K562 (cell line): ENCODE measurements around the gene FOSL1. TPM values are rescaled to one million over a fixed set of nuclear protein-coding genes. Genes with fewer than 3 reads are reported as not detected.

Experiments used
- ARID3B ChIP-seq: fragments of 250-450 bp; sonication (Bioruptor Pico); IDR thresholded peaks from 2 replicates; pipeline ENCODE4 v1.4.0; 2020; ENCODE audit warnings: borderline replicate concordance
- CBFA2T2 ChIP-seq: fragments of 450-650 bp; conservative IDR thresholded peaks from 2 replicates; pipeline ENCODE4 v1.6.1; 2017; ENCODE audit warnings: mild to moderate bottlenecking
- DLX4 ChIP-seq: fragments of 250-450 bp; sonication (Bioruptor Pico); IDR thresholded peaks from 2 replicates; pipeline ENCODE4 v1.6.1; 2021; ENCODE audit warnings: mild to moderate bottlenecking
- HOMEZ ChIP-seq: fragments of 250-450 bp; sonication (Bioruptor Pico); IDR thresholded peaks from 2 replicates; pipeline ENCODE4 v1.4.0; 2020; ENCODE audit warnings: mild to moderate bottlenecking, moderate library complexity
- MBD1 ChIP-seq: fragments of 250-450 bp; sonication (Bioruptor Pico); IDR thresholded peaks from 2 replicates; pipeline ENCODE4 v1.8.0; 2022; ENCODE audit warnings: inconsistent platforms
- MIER1 ChIP-seq: fragments of 450-650 bp; IDR thresholded peaks from 2 replicates; pipeline ENCODE4 v1.6.1; 2016; ENCODE audit warnings: antibody characterized with exemption, mild to moderate bottlenecking, low read depth
- SMARCA5 ChIP-seq: fragments of 450-650 bp; IDR thresholded peaks from 2 replicates; pipeline ENCODE4 v1.6.1; 2016
- XRCC4 ChIP-seq: IDR thresholded peaks from one replicate; pipeline ENCODE4 v1.6.1; 2011; ENCODE audit not compliant: insufficient read depth, insufficient read length; ENCODE audit errors: extremely low read depth
- ZBTB11 ChIP-seq, 3 experiments: fragments of 200-800 bp in 1 of 3; fragments of 250-450 bp in 1 of 3; fragments of 450-650 bp in 1 of 3; sonication (Bioruptor Pico) in 1 of 3; sonication (Bioruptor generic) in 1 of 3; formaldehyde crosslinking in 1 of 3; IDR thresholded peaks; 2 replicates each; pipeline versions ENCODE4 v1.6.1 to v1.8.0; 2016 to 2022; ENCODE audit warnings: mild to moderate bottlenecking in 2 of 3, missing genetic modification characterization in 2 of 3, missing compliant biosample characterization in 1 of 3, moderate library complexity in 1 of 3
- ZBTB5 ChIP-seq: fragments of 450-650 bp; IDR thresholded peaks from 2 replicates; pipeline ENCODE4 v1.6.1; 2017; ENCODE audit warnings: antibody characterized with exemption
- ZBTB9 ChIP-seq: fragments of 450-650 bp; formaldehyde crosslinking; IDR thresholded peaks from 2 replicates; pipeline ENCODE4 v1.4.0; 2020; ENCODE audit warnings: mild to moderate bottlenecking, moderate library complexity
- ZNF24 ChIP-seq: fragments of 450-650 bp; IDR thresholded peaks from 2 replicates; pipeline ENCODE4 v1.6.1; 2016
- ZNF75A ChIP-seq: fragments of 450-650 bp; formaldehyde crosslinking; IDR thresholded peaks from 2 replicates; pipeline ENCODE4 v1.4.0; 2020; ENCODE audit warnings: mild to moderate bottlenecking
- polyA plus RNA-seq, 8 experiments: library from polyadenylated mRNA; depleted of rRNA in 4 of 8; stranded (reverse) in 5 of 8; unstranded in 3 of 8; fragments of >200 nt; fragmentation: Nextera tagmentation in 2 of 8; fragmentation: Illumina TruSeq in 1 of 8; extraction: Ambion mirVana in 2 of 8; extraction: Trizol in 1 of 8; gene quantifications; 2 replicates each; pipeline versions ENCODE4 v1.2.1 to v1.2.3, GENCODE V29; 2011 to 2014; ENCODE audit warnings: inconsistent platforms in 1 of 8, missing spikeins in 1 of 8
- total RNA-seq, 7 experiments: library from RNA; depleted of rRNA in 6 of 7; stranded (reverse); fragments of >200 nt in 6 of 7; fragmentation: Illumina TruSeq in 2 of 7; extraction: Trizol in 2 of 7; gene quantifications; 2 replicates each; pipeline versions ENCODE4 v1.2.1 to v1.2.3, GENCODE V29; 2011 to 2021; ENCODE audit warnings: low replicate concordance in 1 of 7

Gene FOSL1
- total and polyA plus RNA-seq, 9 of the 15 experiments (the other 6 are each of a cell fraction or from before 2014, with no cell fraction given): 3.5 to 39.6 (median 10.0) TPM

GRCh38 chr11:65890324-65891218 lies 9.6 kb downstream of the FOSL1 start, which contains the start of gene CCDC85B (continued):
- TF ChIP-seq ARID3B (CRISPR knock-in tag) (peak; percentile 94), HOMEZ (CRISPR knock-in tag) (peak; percentile 40; the same call in 1 of the 2 replicates), ZBTB11 (CRISPR knock-in tag; IDR thresholded peaks at IDR 0.05) (peak in 2 of 3 experiments; percentile 41 to 43; a peak in 1 of 6 replicates), ZNF75A (CRISPR knock-in tag) (0 out of 2 replicates have a peak, but pooled peaks have one; percentile 22), CBFA2T2 (no peak), MBD1 (CRISPR knock-in tag) (no peak), ZBTB5 (no peak), ZBTB9 (CRISPR knock-in tag) (peak; percentile 77; the same call in 1 of the 2 replicates), SMARCA5 (no peak), DLX4 (CRISPR knock-in tag) (no peak), XRCC4 (no peak), ZNF24 (no peak), MIER1 (no peak)
